Lower leg skin (tissue), 3 donors: ENCODE results near the gene SGO2.

ENCODE experiments used
- POLR2A ChIP-seq, 2 donors: fragments of 450-650 bp; IDR thresholded peaks; one replicate each; pipeline ENCODE4 v1.6.1; 2016 to 2017; ENCODE audit warnings: antibody characterized with exemption in 2 of 2, mild to moderate bottlenecking in 1 of 2, moderate library complexity in 1 of 2
- TF ChIP-seq, protein P1 (sequence below), 3 donors: fragments of 450-650 bp; IDR thresholded peaks; one replicate each; pipeline ENCODE4 v1.5.1; 2016; ENCODE audit warnings: antibody characterized with exemption in 3 of 3, mild to moderate bottlenecking in 3 of 3, moderate library complexity in 2 of 3

- TF ChIP-seq, protein P1, sequence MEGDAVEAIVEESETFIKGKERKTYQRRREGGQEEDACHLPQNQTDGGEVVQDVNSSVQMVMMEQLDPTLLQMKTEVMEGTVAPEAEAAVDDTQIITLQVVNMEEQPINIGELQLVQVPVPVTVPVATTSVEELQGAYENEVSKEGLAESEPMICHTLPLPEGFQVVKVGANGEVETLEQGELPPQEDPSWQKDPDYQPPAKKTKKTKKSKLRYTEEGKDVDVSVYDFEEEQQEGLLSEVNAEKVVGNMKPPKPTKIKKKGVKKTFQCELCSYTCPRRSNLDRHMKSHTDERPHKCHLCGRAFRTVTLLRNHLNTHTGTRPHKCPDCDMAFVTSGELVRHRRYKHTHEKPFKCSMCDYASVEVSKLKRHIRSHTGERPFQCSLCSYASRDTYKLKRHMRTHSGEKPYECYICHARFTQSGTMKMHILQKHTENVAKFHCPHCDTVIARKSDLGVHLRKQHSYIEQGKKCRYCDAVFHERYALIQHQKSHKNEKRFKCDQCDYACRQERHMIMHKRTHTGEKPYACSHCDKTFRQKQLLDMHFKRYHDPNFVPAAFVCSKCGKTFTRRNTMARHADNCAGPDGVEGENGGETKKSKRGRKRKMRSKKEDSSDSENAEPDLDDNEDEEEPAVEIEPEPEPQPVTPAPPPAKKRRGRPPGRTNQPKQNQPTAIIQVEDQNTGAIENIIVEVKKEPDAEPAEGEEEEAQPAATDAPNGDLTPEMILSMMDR (IDR thresholded peaks at IDR 0.05) = no peak
- no peak for TF ChIP-seq POLR2A (IDR thresholded peaks at IDR 0.05)
These were observed 36.0 kb upstream of the SGO2 start for GRCh38 chr2:200490001-200490400.
